HepG2 (cell line): ENCODE data around the gene CTDSP1. TPM values are rescaled to one million over a fixed set of nuclear protein-coding genes. Genes with fewer than 3 reads are reported as not detected.
A peak's percentile ranks its signal among the peaks of the same experiment; 100 is the strongest.

Experiments
- FOXK1 ChIP-seq: sonication (generic); formaldehyde crosslinking; IDR thresholded peaks from 2 replicates; pipeline ENCODE4 v1.4.0; 2020; ENCODE audit warnings: low read depth, missing genetic modification reagents, borderline replicate concordance
- MEF2D ChIP-seq: sonication (generic); formaldehyde crosslinking; IDR thresholded peaks from 2 replicates; pipeline ENCODE4 v1.5.1; 2020; ENCODE audit warnings: mild to moderate bottlenecking, missing genetic modification reagents
- MIXL1 ChIP-seq: IDR thresholded peaks from 2 replicates; pipeline ENCODE4 v1.6.1; 2016
- PAWR ChIP-seq: sonication (generic); formaldehyde crosslinking; IDR thresholded peaks from 2 replicates; pipeline ENCODE4 v1.4.0; 2020; ENCODE audit warnings: missing genetic modification reagents, mild to moderate bottlenecking, borderline replicate concordance
- RNF2 ChIP-seq: fragments of 450-650 bp; conservative IDR thresholded peaks from 2 replicates; pipeline ENCODE4 v1.6.1; 2016; ENCODE audit warnings: low read depth
- THYN1 ChIP-seq: sonication (generic); formaldehyde crosslinking; IDR thresholded peaks from 2 replicates; pipeline ENCODE4 v1.8.1; 2023; ENCODE audit warnings: low read depth, mild to moderate bottlenecking, moderate library complexity, missing genetic modification reagents, borderline replicate concordance
- TOE1 ChIP-seq: sonication (generic); formaldehyde crosslinking; IDR thresholded peaks from 2 replicates; pipeline ENCODE4 v1.4.0; 2020; ENCODE audit warnings: mild to moderate bottlenecking, missing genetic modification reagents
- ZNF530 ChIP-seq: sonication (generic); formaldehyde crosslinking; IDR thresholded peaks from 2 replicates; pipeline ENCODE4 v1.5.0; 2020; ENCODE audit warnings: low read depth, mild to moderate bottlenecking, missing genetic modification reagents
- polyA plus RNA-seq, 8 experiments: library from polyadenylated mRNA; depleted of rRNA in 3 of 8; stranded (reverse) in 7 of 8; unstranded in 1 of 8; fragments of >200 nt; fragmentation: Illumina TruSeq in 4 of 8; extraction: Trizol in 4 of 8; gene quantifications; 2 replicates each; pipeline versions ENCODE4 v1.2.1 to v1.2.3, GENCODE V29; 2011 to 2016; ENCODE audit warnings: low read depth in 4 of 8, missing spikeins in 1 of 8, mixed read lengths in 1 of 8; ENCODE audit not compliant: insufficient read depth in 1 of 8
- total RNA-seq, 5 experiments: library from RNA; depleted of rRNA; stranded (reverse); fragments of >200 nt; fragmentation: Illumina TruSeq; extraction: Trizol; gene quantifications; 2 replicates each; pipeline ENCODE4 v1.2.3, GENCODE V29; 2016; ENCODE audit warnings: low read depth in 1 of 5
- TF ChIP-seq, protein P1 (sequence below): sonication (generic); formaldehyde crosslinking; IDR thresholded peaks from 2 replicates; pipeline ENCODE4 v1.5.0; 2020; ENCODE audit warnings: missing genetic modification reagents

CTDSP1 gene
- total and polyA plus RNA-seq, 2 of the 13 experiments (the other 11 are each of a cell fraction or from before 2014, with no cell fraction given): 91.0 to 268 TPM

GRCh38 chr2:218398437-218399390 lies 954 bp upstream of the CTDSP1 start (continued):
- 0 out of 2 replicates have a peak, but pooled peaks have one; percentile 21 for TF ChIP-seq ZNF530 (CRISPR knock-in tag)
- 0 out of 2 replicates have a peak, but pooled peaks have one; percentile 76 for TF ChIP-seq PAWR (CRISPR knock-in tag)
- TF ChIP-seq THYN1 (CRISPR knock-in tag): no peak
- peak; percentile 57; the same call in 1 of the 2 replicates for TF ChIP-seq MEF2D (CRISPR knock-in tag)
- TF ChIP-seq, protein P1, sequence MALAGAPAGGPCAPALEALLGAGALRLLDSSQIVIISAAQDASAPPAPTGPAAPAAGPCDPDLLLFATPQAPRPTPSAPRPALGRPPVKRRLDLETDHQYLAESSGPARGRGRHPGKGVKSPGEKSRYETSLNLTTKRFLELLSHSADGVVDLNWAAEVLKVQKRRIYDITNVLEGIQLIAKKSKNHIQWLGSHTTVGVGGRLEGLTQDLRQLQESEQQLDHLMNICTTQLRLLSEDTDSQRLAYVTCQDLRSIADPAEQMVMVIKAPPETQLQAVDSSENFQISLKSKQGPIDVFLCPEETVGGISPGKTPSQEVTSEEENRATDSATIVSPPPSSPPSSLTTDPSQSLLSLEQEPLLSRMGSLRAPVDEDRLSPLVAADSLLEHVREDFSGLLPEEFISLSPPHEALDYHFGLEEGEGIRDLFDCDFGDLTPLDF (CRISPR knock-in tag): peak; percentile 13; the same call in 1 of the 2 replicates
- TF ChIP-seq FOXK1 (CRISPR knock-in tag): no peak
- TF ChIP-seq RNF2: 0 out of 2 replicates have a peak, but pooled peaks have one; percentile 39
- TF ChIP-seq TOE1 (CRISPR knock-in tag): 0 out of 2 replicates have a peak, but pooled peaks have one; percentile 22
- TF ChIP-seq MIXL1 (CRISPR knock-in tag): 0 out of 2 replicates have a peak, but pooled peaks have one; percentile 9
- TF ChIP-seq, all 625 proteins: peak for 194
